Panc1 (cell line): ENCODE data around the gene RCOR1. TPM values are rescaled to one million over a fixed set of nuclear protein-coding genes. Genes with fewer than 3 reads are reported as not detected.

ENCODE experiments used
- ATAC-seq: fragments of 200-7000 bp; cut with Tn5 transposase; 2 replicates; pipeline ENCODE4 v1.9.1; 2020; ENCODE audit warnings: mild to moderate bottlenecking, moderate library complexity
- BruUV-seq: library from RNA; stranded (reverse); fragments of 400-500 nt; replicated peaks from 2 replicates; lab custom pipeline; 2021; lab: Mats Ljungman, UMichigan
- CTCF ChIA-PET: fragments of 300-600 bp; sonication (Branson Sonifier 250); formaldehyde crosslinking; loops from one replicate; lab custom pipeline; 2022; ENCODE audit warnings: antibody characterized with exemption; lab: Charles Lee
- POLR2A ChIA-PET: fragments of 300-600 bp; sonication (Branson Sonifier 250); formaldehyde crosslinking; loops from one replicate; lab custom pipeline; 2022; ENCODE audit warnings: antibody characterized with exemption; lab: Charles Lee
- DNase-seq: peaks from one replicate; pipeline ENCODE4 v3.0.0-alpha.2; 2010; ENCODE audit warnings: low read depth, low spot score
- H3K27ac ChIP-seq: 2 replicates; pipeline ENCODE4 v1.5.1; 2011; ENCODE audit warnings: mild to moderate bottlenecking, low read length, inconsistent platforms
- H3K27me3 ChIP-seq: fragments of 200-500 bp; sonication (Bioruptor generic); 2 replicates; pipeline ENCODE4 v1.6.0; 2014; ENCODE audit warnings: low read length, inconsistent platforms; ENCODE audit not compliant: control insufficient read depth, insufficient read depth
- H3K36me3 ChIP-seq: fragments of 200-500 bp; sonication (Bioruptor generic); 2 replicates; pipeline ENCODE4 v1.5.1; 2014; ENCODE audit warnings: inconsistent platforms, mild to moderate bottlenecking, low read length, moderate library complexity; ENCODE audit not compliant: control insufficient read depth, insufficient read depth
- H3K4me1 ChIP-seq: 2 replicates; pipeline ENCODE4 v1.5.1; 2011; ENCODE audit warnings: inconsistent platforms, mild to moderate bottlenecking, low read length, moderate library complexity; ENCODE audit not compliant: control insufficient read depth, insufficient read depth
- H3K4me3 ChIP-seq, 2 experiments: 2 replicates each; pipeline ENCODE4 v1.5.1; 2011 to 2012; ENCODE audit warnings: low read depth in 2 of 2, low read length in 2 of 2, mild to moderate bottlenecking in 2 of 2, inconsistent platforms in 1 of 2, moderate library complexity in 1 of 2
- H3K9me3 ChIP-seq: fragments of 200-500 bp; sonication (Bioruptor generic); 2 replicates; pipeline ENCODE4 v1.5.1; 2014; ENCODE audit warnings: low read depth, mild to moderate bottlenecking, inconsistent platforms, low read length, moderate library complexity; ENCODE audit not compliant: control insufficient read depth, insufficient read depth
- POLR2AphosphoS5 ChIP-seq: IDR thresholded peaks from 2 replicates; pipeline ENCODE4 v1.6.1; 2012; ENCODE audit warnings: mild to moderate bottlenecking, low read depth, low read length, moderate library complexity
- SIN3A ChIP-seq: IDR thresholded peaks from 2 replicates; pipeline ENCODE4 v1.6.1; 2012; ENCODE audit warnings: low read depth, mild to moderate bottlenecking, low read length, moderate library complexity, borderline replicate concordance; ENCODE audit not compliant: insufficient read depth
- TCF7L2 ChIP-seq: IDR thresholded peaks from 2 replicates; pipeline ENCODE4 v1.6.1; 2011; ENCODE audit warnings: mild to moderate bottlenecking, low read depth, low read length, inconsistent platforms
- in situ Hi-C: cut with HindIII; loops from 2 replicates; pipeline ENCODE4 v1.10.0; 2016; ENCODE audit warnings: low sequenced_read_pairs, low pct_unique_long_range_greater_than_20kb
- intact Hi-C: fragments of 100-400 bp; cut with micrococcal nuclease; formaldehyde crosslinking; loops from one replicate; pipeline ENCODE4 v1.10.0; 2022; ENCODE audit not compliant: unreplicated experiment
- total RNA-seq: library from RNA; stranded (reverse); gene quantifications from one replicate; pipeline ENCODE4 v1.2.1, GENCODE V29; 2021; ENCODE audit not compliant: unreplicated experiment
- TF ChIP-seq, protein P1 (sequence below), 2 experiments: IDR thresholded peaks; 2 replicates each; pipeline ENCODE4 v1.6.1; 2011 to 2012; ENCODE audit warnings: low read depth in 2 of 2, control low read depth in 1 of 2, low read length in 1 of 2, mild to moderate bottlenecking in 1 of 2, moderate library complexity in 1 of 2; ENCODE audit not compliant: insufficient read depth in 1 of 2
- TF ChIP-seq, protein P2 (sequence below): fragments of 450-650 bp; IDR thresholded peaks from 2 replicates; pipeline ENCODE4 v1.5.1; 2017; ENCODE audit warnings: mild to moderate bottlenecking

The RCOR1 gene
- total RNA-seq, 1 experiment from 2014 or later: 27.1 TPM

DNA sequence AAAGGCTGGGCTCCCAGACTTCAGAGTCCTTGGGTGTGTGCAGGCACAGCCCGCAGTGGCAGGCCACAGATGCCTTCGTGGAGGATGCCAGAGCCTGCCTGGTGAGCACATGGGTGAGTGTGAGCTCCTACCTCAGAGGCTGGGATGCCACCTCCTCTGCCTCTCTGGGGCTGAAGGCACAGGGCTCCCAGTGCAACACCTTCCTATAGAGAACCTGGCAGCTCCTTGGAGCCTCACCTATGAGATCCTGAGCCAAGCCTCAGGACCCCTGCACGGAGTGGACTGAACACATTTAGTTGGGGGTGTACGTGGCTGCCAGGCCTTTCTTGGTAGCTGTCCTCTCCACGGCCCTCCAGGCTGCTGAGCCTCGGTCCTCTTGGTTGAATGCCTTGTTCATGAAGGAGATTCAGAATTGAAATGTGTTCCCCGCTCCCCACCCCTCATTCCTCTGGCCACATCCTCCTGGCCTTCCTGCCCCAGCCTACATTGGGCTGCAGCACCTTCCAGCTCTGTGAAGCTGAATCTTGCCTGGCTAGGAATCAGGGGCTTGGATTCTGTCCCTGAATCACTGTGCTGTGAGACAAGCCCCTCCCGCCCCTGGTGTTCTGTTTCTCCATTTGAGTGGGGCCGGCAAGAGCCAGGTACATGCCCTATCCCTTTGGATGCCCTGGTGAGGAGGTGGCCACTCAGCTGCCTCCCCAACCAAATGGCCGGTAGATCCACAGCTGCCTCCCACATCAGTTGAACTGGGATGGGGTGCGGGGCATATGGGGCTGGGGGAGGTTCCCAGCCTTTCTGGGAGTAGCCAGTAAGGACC, 146.1 kb downstream of the RCOR1 start:
- H3K4me3 ChIP-seq: no peak overlapping the region
- H3K36me3 ChIP-seq: no peaks in the 10 kb centered on the region
- ChIA-PET CTCF (no interaction called here), POLR2A (no interaction called here)
- DNase-seq (no peak), ATAC-seq (no peak)
- H3K27ac ChIP-seq: no peak overlapping the region
- no TSS peak for BruUV-seq
- in situ Hi-C loops: no loop called here
- intact Hi-C loops: no loop called here
- no peaks in the 10 kb centered on the region for H3K9me3 ChIP-seq
- no peaks in the 10 kb centered on the region for H3K4me1 ChIP-seq
- no peaks in the 10 kb centered on the region for H3K27me3 ChIP-seq
- TF ChIP-seq SIN3A (no peak), POLR2AphosphoS5 (no peak), TCF7L2 (no peak)
- TF ChIP-seq, protein P1, sequence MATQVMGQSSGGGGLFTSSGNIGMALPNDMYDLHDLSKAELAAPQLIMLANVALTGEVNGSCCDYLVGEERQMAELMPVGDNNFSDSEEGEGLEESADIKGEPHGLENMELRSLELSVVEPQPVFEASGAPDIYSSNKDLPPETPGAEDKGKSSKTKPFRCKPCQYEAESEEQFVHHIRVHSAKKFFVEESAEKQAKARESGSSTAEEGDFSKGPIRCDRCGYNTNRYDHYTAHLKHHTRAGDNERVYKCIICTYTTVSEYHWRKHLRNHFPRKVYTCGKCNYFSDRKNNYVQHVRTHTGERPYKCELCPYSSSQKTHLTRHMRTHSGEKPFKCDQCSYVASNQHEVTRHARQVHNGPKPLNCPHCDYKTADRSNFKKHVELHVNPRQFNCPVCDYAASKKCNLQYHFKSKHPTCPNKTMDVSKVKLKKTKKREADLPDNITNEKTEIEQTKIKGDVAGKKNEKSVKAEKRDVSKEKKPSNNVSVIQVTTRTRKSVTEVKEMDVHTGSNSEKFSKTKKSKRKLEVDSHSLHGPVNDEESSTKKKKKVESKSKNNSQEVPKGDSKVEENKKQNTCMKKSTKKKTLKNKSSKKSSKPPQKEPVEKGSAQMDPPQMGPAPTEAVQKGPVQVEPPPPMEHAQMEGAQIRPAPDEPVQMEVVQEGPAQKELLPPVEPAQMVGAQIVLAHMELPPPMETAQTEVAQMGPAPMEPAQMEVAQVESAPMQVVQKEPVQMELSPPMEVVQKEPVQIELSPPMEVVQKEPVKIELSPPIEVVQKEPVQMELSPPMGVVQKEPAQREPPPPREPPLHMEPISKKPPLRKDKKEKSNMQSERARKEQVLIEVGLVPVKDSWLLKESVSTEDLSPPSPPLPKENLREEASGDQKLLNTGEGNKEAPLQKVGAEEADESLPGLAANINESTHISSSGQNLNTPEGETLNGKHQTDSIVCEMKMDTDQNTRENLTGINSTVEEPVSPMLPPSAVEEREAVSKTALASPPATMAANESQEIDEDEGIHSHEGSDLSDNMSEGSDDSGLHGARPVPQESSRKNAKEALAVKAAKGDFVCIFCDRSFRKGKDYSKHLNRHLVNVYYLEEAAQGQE (IDR thresholded peaks at IDR 0.05; ENCODE audit: insufficient read depth in 1 of 2, low read depth in 2 of 2, low read length in 1 of 2): no peak
- TF ChIP-seq, protein P2, sequence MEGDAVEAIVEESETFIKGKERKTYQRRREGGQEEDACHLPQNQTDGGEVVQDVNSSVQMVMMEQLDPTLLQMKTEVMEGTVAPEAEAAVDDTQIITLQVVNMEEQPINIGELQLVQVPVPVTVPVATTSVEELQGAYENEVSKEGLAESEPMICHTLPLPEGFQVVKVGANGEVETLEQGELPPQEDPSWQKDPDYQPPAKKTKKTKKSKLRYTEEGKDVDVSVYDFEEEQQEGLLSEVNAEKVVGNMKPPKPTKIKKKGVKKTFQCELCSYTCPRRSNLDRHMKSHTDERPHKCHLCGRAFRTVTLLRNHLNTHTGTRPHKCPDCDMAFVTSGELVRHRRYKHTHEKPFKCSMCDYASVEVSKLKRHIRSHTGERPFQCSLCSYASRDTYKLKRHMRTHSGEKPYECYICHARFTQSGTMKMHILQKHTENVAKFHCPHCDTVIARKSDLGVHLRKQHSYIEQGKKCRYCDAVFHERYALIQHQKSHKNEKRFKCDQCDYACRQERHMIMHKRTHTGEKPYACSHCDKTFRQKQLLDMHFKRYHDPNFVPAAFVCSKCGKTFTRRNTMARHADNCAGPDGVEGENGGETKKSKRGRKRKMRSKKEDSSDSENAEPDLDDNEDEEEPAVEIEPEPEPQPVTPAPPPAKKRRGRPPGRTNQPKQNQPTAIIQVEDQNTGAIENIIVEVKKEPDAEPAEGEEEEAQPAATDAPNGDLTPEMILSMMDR: no peak

DNA sequence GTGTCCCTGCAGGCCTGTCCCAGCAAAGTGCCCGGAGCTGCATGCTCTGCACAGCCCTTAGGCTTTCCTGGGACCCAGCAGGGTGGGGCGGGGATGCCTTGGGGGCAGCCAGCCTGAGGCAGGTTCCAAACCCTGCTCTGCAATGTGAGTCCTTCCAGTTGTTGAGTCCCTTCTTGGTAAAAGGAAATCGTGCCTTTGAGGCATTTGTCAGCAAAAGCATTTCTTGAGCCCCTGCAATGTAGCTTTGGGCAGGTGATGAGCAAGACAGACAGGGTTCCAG, 146.7 kb downstream of the RCOR1 start:
- ATAC-seq (no peak), DNase-seq (no peak)
- Histone ChIP-seq H3K4me3 (no peak overlapping the region), H3K36me3 (no peaks in the 10 kb centered on the region), H3K4me1 (no peaks in the 10 kb centered on the region), H3K9me3 (no peaks in the 10 kb centered on the region), H3K27me3 (no peaks in the 10 kb centered on the region), H3K27ac (no peak overlapping the region)
- no TSS peak for BruUV-seq
- CTCF ChIA-PET: no interaction called here
- POLR2A ChIA-PET: no interaction called here
- no peak for TF ChIP-seq SIN3A
- TF ChIP-seq TCF7L2: no peak
- TF ChIP-seq POLR2AphosphoS5: no peak
- TF ChIP-seq, protein P1 (IDR thresholded peaks at IDR 0.05; ENCODE audit: insufficient read depth in 1 of 2, low read depth in 2 of 2, low read length in 1 of 2): no peak
- TF ChIP-seq, protein P2: no peak
- intact Hi-C loops (no loop called here), in situ Hi-C loops (no loop called here)
